Kidney (tissue), 14 donors: Measurements from ENCODE around the gene CAMK1D. TPM values are rescaled to one million over a fixed set of nuclear protein-coding genes. Genes with fewer than 3 reads are reported as not detected.

Experiments used
- DNase-seq, 5 donors: peaks; one replicate each; pipeline ENCODE4 v3.0.0-alpha.2; 2013 to 2020
- FAIRE-seq: peaks from 2 replicates; lab custom pipeline; 2012; peaks lifted over from hg19 to GRCh38; lab: Jason Lieb, UNC
- H3K27ac ChIP-seq, 2 donors: one replicate each; pipeline ENCODE4 v1.7.0; 2013; ENCODE audit warnings: low read depth in 2 of 2, low read length in 2 of 2, inconsistent platforms in 1 of 2
- H3K27me3 ChIP-seq: one replicate; pipeline ENCODE4 v1.7.1; 2013; ENCODE audit warnings: low read length, inconsistent platforms; ENCODE audit not compliant: control insufficient read depth, insufficient read depth
- H3K36me3 ChIP-seq, 3 donors: one replicate each; pipeline versions ENCODE4 v1.7.0 to v1.7.1; 2013; ENCODE audit warnings: low read length in 3 of 3, control low read depth in 1 of 3, inconsistent platforms in 1 of 3; ENCODE audit not compliant: insufficient read depth in 3 of 3, control insufficient read depth in 2 of 3
- H3K4me1 ChIP-seq, 3 donors: one replicate each; pipeline versions ENCODE4 v1.7.0 to v1.7.1; 2013; ENCODE audit warnings: low read length in 3 of 3, inconsistent platforms in 1 of 3, low read depth in 1 of 3; ENCODE audit not compliant: control insufficient read depth in 2 of 3, insufficient read depth in 2 of 3
- H3K4me3 ChIP-seq, 3 donors: one replicate each; pipeline versions ENCODE4 v1.7.0 to v1.8.1; 2013; ENCODE audit warnings: low read length in 3 of 3, control low read depth in 1 of 3, inconsistent platforms in 1 of 3
- H3K9ac ChIP-seq, 3 donors: one replicate each; pipeline versions ENCODE4 v1.7.0 to v1.7.1; 2013; ENCODE audit warnings: low read length in 3 of 3, control low read depth in 1 of 3, inconsistent platforms in 1 of 3
- H3K9me3 ChIP-seq, 3 donors: one replicate each; pipeline versions ENCODE4 v1.7.0 to v1.7.1; 2013; ENCODE audit warnings: low read length in 3 of 3, control low read depth in 1 of 3, inconsistent platforms in 1 of 3; ENCODE audit not compliant: control insufficient read depth in 2 of 3, insufficient read depth in 1 of 3
- CTCF ChIP-seq: IDR thresholded peaks from 3 replicates; pipeline ENCODE4 v1.5.1; 2012; ENCODE audit warnings: mild to moderate bottlenecking, moderate library complexity, borderline replicate concordance; ENCODE audit not compliant: insufficient read depth; ENCODE audit errors: extremely low read depth
- intact Hi-C: fragments of 100-400 bp; cut with DNase I; formaldehyde crosslinking; loops from one replicate; pipeline ENCODE4 v1.11.1; 2022
- polyA plus RNA-seq: library from polyadenylated mRNA; stranded (reverse); fragments of 350-450 nt; fragmentation: Illumina TruSeq; extraction: RNeasy Lipid Tissue Mini Kit (QIAGEN cat#74804); gene quantifications from one replicate; pipeline ENCODE4 v1.2.3, GENCODE V29; 2014; ENCODE audit warnings: low read depth, low replicate concordance; ENCODE audit not compliant: insufficient read depth
- total RNA-seq: library from RNA; stranded (reverse); fragmentation: NEBNext Ultra II Directional; extraction: Animal tissue kit (Norgen Biotek cat#: 25700); gene quantifications from one replicate; pipeline ENCODE4 v1.2.1, GENCODE V29; 2021
- donor health status: control.
- donor health status: control.
- donor health status: control.
- donor health status: control.
- donor health status: control.
- donor health status: DM: yes; HTN: yes; CAD: no.
- donor health status: Normal renal cell carcinoma (clear cell type).

The CAMK1D gene
- total and polyA plus RNA-seq, 2 donors from 2014 or later = 1.1 to 13.7 TPM

DNA sequence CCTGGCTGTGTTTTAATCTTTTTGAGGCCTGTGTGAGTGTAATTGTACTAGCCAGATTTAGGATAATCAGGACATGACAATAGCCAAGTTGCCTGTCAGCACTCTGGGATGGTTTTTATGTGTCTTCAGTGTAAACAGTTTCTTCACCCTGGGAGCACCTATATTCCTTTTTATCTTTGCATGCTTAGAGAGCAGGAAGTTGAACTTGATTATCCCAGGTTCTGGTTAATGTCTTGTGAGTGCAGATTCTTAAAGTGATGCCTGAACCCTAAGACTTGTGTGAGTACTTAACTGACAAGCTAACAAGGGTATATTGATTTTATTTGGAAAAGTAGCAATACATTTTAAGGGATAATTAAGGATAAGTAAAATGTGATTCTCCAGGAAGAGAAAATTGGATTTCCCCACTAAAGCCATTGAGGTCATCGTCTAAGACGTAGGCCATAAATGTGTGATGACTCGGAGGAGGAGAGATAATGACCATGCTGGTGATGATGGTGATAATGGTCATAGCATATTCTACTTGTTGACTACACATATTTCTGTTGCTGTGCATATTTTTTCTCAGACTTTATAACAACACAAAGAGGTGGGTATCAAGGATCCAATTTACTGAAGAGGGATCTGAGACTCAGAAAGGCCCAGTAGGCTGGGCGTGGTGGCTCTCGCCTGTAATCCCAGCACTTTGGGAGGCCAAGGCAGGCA lies 234.7 kb downstream of the CAMK1D start:
- Histone ChIP-seq H3K4me3 (no peak overlapping the region), H3K9me3 (no peaks in the 10 kb centered on the region), H3K4me1 (peaks cover 0 to 3% (median 0%) of the 10 kb centered on the region in 3 donors), H3K9ac (no peak overlapping the region), H3K36me3 (no peaks in the 10 kb centered on the region), H3K27ac (no peak overlapping the region), H3K27me3 (no peaks in the 10 kb centered on the region)
- DNase-seq = no peak
- intact Hi-C loops = no loop called here
- no peak for FAIRE-seq
- no peak for TF ChIP-seq CTCF

- H3K36me3 ChIP-seq = no peaks in the 10 kb centered on the region
- FAIRE-seq (no peak), DNase-seq (no peak)
- H3K4me1 ChIP-seq = peaks cover 0 to 3% (median 0%) of the 10 kb centered on the region in 3 donors
- no peak for TF ChIP-seq CTCF
- H3K27ac ChIP-seq = no peak overlapping the region
- no peaks in the 10 kb centered on the region for H3K27me3 ChIP-seq
- no peak overlapping the region for H3K9ac ChIP-seq
- intact Hi-C loops = no loop called here
- H3K9me3 ChIP-seq = no peaks in the 10 kb centered on the region
- H3K4me3 ChIP-seq = no peak overlapping the region
Measured at GRCh38 chr10:12586741-12587140, 237.4 kb downstream of the CAMK1D start.

DNA sequence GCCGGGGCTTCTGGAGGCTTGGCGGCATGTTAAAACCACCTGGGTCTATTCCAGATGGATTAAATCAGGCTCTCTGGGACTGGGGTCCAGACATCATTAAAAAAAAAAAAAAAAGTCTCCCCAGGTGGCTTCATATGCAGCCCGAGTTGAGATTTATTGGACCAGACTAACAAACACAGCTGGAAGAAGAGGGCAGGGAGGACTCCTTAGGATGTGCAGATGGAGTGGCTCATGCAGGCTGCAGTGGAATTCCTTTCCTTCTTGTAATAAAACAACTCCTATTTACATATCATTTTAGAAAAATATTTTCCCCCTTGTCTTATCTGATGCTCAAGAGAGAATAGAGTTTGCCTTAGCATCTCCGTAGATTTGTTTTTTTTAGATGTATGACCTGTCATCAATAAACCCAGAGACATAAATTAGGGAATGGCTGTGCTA lies 238.1 kb downstream of the CAMK1D start:
- intact Hi-C loops = no loop called here
- Histone ChIP-seq H3K9me3 (no peaks in the 10 kb centered on the region), H3K27me3 (no peaks in the 10 kb centered on the region), H3K9ac (no peak overlapping the region), H3K27ac (no peak overlapping the region), H3K36me3 (no peaks in the 10 kb centered on the region), H3K4me1 (peaks cover 0 to 3% (median 0%) of the 10 kb centered on the region in 3 donors), H3K4me3 (no peak overlapping the region)
- no peak for TF ChIP-seq CTCF
- DNase-seq (peak in 2 of 5 donors; percentile 65 to 89), FAIRE-seq (no peak)
